IMR-90 (cell line): ENCODE data around the gene GRID2IP. TPM values are rescaled to one million over a fixed set of nuclear protein-coding genes. Genes with fewer than 3 reads are reported as not detected.
"Not testable (repeated sequence)": the region's sequence is repeated elsewhere in the genome, so short reads cannot be mapped to it uniquely, and the experiment has no call there.

Experiments
- ATAC-seq: fragments of 200-7000 bp; cut with Tn5 transposase; 2 replicates; pipeline ENCODE4 v1.9.1; 2020; ENCODE audit warnings: low read depth, mild to moderate bottlenecking, moderate library complexity
- BruUV-seq: library from RNA; stranded (reverse); fragments of 400-500 nt; replicated peaks from 2 replicates; lab custom pipeline; 2021; lab: Mats Ljungman, UMichigan
- CTCF ChIA-PET: fragments of 300-600 bp; formaldehyde crosslinking; extraction: SDS; loops from one replicate; lab custom pipeline; 2021; ENCODE audit warnings: antibody characterized with exemption; lab: Yijun Ruan, JAX
- POLR2A ChIA-PET: fragments of 300-600 bp; sonication (Branson Sonifier 250); formaldehyde crosslinking; loops from one replicate; lab custom pipeline; 2022; ENCODE audit warnings: antibody characterized with exemption; ENCODE audit not compliant: unreplicated experiment; lab: Charles Lee
- DNase-seq: peaks from one replicate; pipeline ENCODE4 v3.0.0; 2013
- H2AFZ ChIP-seq: replicated peaks from 2 replicates; pipeline ENCODE3; 2013; ENCODE audit warnings: low read length, mild to moderate bottlenecking; ENCODE audit not compliant: poor library complexity
- H2AK5ac ChIP-seq: 2 replicates; pipeline ENCODE4 v1.6.1; 2013; ENCODE audit warnings: low read depth, low read length, inconsistent platforms
- H2AK9ac ChIP-seq: replicated peaks from 2 replicates; pipeline ENCODE3; 2013; ENCODE audit warnings: mild to moderate bottlenecking, low read depth, low read length, moderate library complexity; ENCODE audit not compliant: poor library complexity
- H2BK120ac ChIP-seq: 2 replicates; pipeline ENCODE4 v1.6.1; 2013; ENCODE audit warnings: low read depth, low read length, inconsistent platforms
- H2BK15ac ChIP-seq: 3 replicates; pipeline ENCODE4 v1.6.1; 2013; ENCODE audit warnings: low read depth, low read length, inconsistent platforms
- H2BK20ac ChIP-seq: 2 replicates; pipeline ENCODE4 v1.6.1; 2013; ENCODE audit warnings: low read depth, mild to moderate bottlenecking, inconsistent platforms, low read length, moderate library complexity
- H2BK5ac ChIP-seq: 2 replicates; pipeline ENCODE4 v1.6.1; 2013; ENCODE audit warnings: mild to moderate bottlenecking, low read depth, low read length, inconsistent platforms; ENCODE audit not compliant: poor library complexity, severe bottlenecking
- H3K14ac ChIP-seq: replicated peaks from 2 replicates; pipeline ENCODE4 v1.6.1; 2013; ENCODE audit warnings: low read depth, low read length, inconsistent platforms
- H3K18ac ChIP-seq: 2 replicates; pipeline ENCODE4 v1.6.1; 2013; ENCODE audit warnings: low read depth, low read length, control low read depth
- H3K23ac ChIP-seq: 2 replicates; pipeline ENCODE4 v1.6.1; 2013; ENCODE audit warnings: low read depth, low read length, inconsistent platforms
- H3K27ac ChIP-seq: 2 replicates; pipeline ENCODE4 v1.5.1; 2013; ENCODE audit warnings: mild to moderate bottlenecking, control low read depth, low read length; ENCODE audit not compliant: insufficient read depth
- H3K27me3 ChIP-seq: 2 replicates; pipeline ENCODE4 v1.6.1; 2013; ENCODE audit warnings: low read length; ENCODE audit not compliant: control insufficient read depth, insufficient read depth
- H3K36me3 ChIP-seq: 2 replicates; pipeline ENCODE4 v1.6.1; 2013; ENCODE audit warnings: low read length, mixed read lengths; ENCODE audit not compliant: control insufficient read depth, insufficient read depth
- H3K4ac ChIP-seq: 2 replicates; pipeline ENCODE4 v1.6.1; 2013; ENCODE audit warnings: low read depth, low read length, inconsistent platforms
- H3K4me1 ChIP-seq: 2 replicates; pipeline ENCODE4 v1.6.1; 2013; ENCODE audit warnings: low read length, mixed read lengths; ENCODE audit not compliant: control insufficient read depth, insufficient read depth
- H3K4me2 ChIP-seq: 2 replicates; pipeline ENCODE4 v1.6.1; 2013; ENCODE audit warnings: low read depth, mild to moderate bottlenecking, control low read depth, low read length, moderate library complexity
- H3K4me3 ChIP-seq: 2 replicates; pipeline ENCODE4 v1.5.1; 2013; ENCODE audit warnings: low read depth, mild to moderate bottlenecking, control low read depth, low read length, moderate library complexity; ENCODE audit not compliant: insufficient read depth
- H3K56ac ChIP-seq: 2 replicates; pipeline ENCODE4 v1.6.1; 2013; ENCODE audit warnings: low read length, inconsistent platforms; ENCODE audit not compliant: insufficient read depth; ENCODE audit errors: extremely low read depth
- H3K79me1 ChIP-seq, 2 experiments: 2 replicates each; pipeline ENCODE4 v1.6.1; 2013; ENCODE audit warnings: low read length in 2 of 2, inconsistent platforms in 1 of 2, low read depth in 1 of 2
- H3K9ac ChIP-seq: 2 replicates; pipeline ENCODE4 v1.6.1; 2013; ENCODE audit warnings: low read depth, low read length, control low read depth
- H3K9me1 ChIP-seq: 2 replicates; pipeline ENCODE4 v1.6.1; 2013; ENCODE audit warnings: low read length, inconsistent platforms; ENCODE audit not compliant: insufficient read depth
- H3K9me3 ChIP-seq: 2 replicates; pipeline ENCODE4 v1.6.1; 2013; ENCODE audit warnings: low read length; ENCODE audit not compliant: control insufficient read depth, insufficient read depth
- H4K20me1 ChIP-seq: 2 replicates; pipeline ENCODE4 v1.6.1; 2013; ENCODE audit warnings: low read length, inconsistent platforms; ENCODE audit not compliant: insufficient read depth
- H4K5ac ChIP-seq: 2 replicates; pipeline ENCODE4 v1.6.1; 2013; ENCODE audit warnings: mild to moderate bottlenecking, low read depth, low read length, control low read depth
- H4K8ac ChIP-seq, 2 experiments: 2 replicates each; pipeline ENCODE4 v1.6.1; 2013; ENCODE audit warnings: low read depth in 2 of 2, low read length in 2 of 2, control low read depth in 1 of 2, inconsistent platforms in 1 of 2
- H4K91ac ChIP-seq: 2 replicates; pipeline ENCODE4 v1.6.1; 2013; ENCODE audit warnings: low read depth, low read length, inconsistent platforms; ENCODE audit not compliant: insufficient read depth
- WGBS, 2 experiments: methylation state at CpG; one replicate each; pipeline versions ENCODE4 v1.1.5 to v1.1.7; 2013; ENCODE audit warnings: missing lambda C conversion rate in 2 of 2; ENCODE audit not compliant: insufficient read length in 1 of 2; ENCODE audit errors: extremely low coverage in 2 of 2; 5-methylcytosine and 5-hydroxymethylcytosine counted together
- dilution Hi-C: fragments of 300-500 bp; cut with HindIII; formaldehyde crosslinking; loops from one replicate; pipeline ENCODE4 v1.14.3; 2018; ENCODE audit warnings: low sequenced_read_pairs; ENCODE audit not compliant: unreplicated experiment
- in situ Hi-C: fragments of 300-500 bp; cut with MboI; formaldehyde crosslinking; loops from 3 replicates; pipeline ENCODE4 v1.14.3; 2019; ENCODE audit warnings: low sequenced_read_pairs, inconsistent platforms, mixed read lengths
- intact Hi-C: fragments of 100-400 bp; cut with micrococcal nuclease; formaldehyde crosslinking; loops from 2 replicates; pipeline ENCODE4 v1.10.0; 2022
- polyA plus RNA-seq, 3 experiments: library from polyadenylated mRNA; depleted of rRNA; stranded (reverse); fragments of >200 nt; gene quantifications; 2 replicates each; pipeline ENCODE4 v1.2.3, GENCODE V29; 2012; ENCODE audit warnings: low replicate concordance in 1 of 3
- total RNA-seq: library from RNA; depleted of rRNA; stranded (reverse); fragments of >200 nt; gene quantifications from 2 replicates; pipeline ENCODE4 v1.2.3, GENCODE V29; 2012

Gene GRID2IP
- total and polyA plus RNA-seq, 2 of the 4 experiments (the other 2 are of a cell fraction), result not detected

GRCh38 chr7:6585746-6586432, 34.6 kb upstream of the GRID2IP start:
- ATAC-seq, H3K27me3 ChIP-seq, H2BK15ac ChIP-seq, H2BK120ac ChIP-seq, H2AFZ ChIP-seq, H2BK5ac ChIP-seq, H3K14ac ChIP-seq, intact Hi-C loops, H2AK9ac ChIP-seq, H4K8ac ChIP-seq, H2BK20ac ChIP-seq, BruUV-seq, H3K9me1 ChIP-seq, CTCF ChIA-PET, H3K4me3 ChIP-seq, H3K27ac ChIP-seq, H3K56ac ChIP-seq, H4K5ac ChIP-seq, H2AK5ac ChIP-seq, H3K79me1 ChIP-seq, dilution Hi-C loops, H3K9ac ChIP-seq, H3K18ac ChIP-seq, H3K9me3 ChIP-seq, H3K4me1 ChIP-seq, H4K91ac ChIP-seq, H3K4ac ChIP-seq, H3K23ac ChIP-seq, DNase-seq, POLR2A ChIA-PET, in situ Hi-C loops, H4K20me1 ChIP-seq, H3K4me2 ChIP-seq: not testable (repeated sequence)
- WGBS, 2 experiments, result no CpG with 5 or more reads among the region's 8 CpGs
- H3K36me3 ChIP-seq, result peaks cover 33% of the 10 kb centered on the region
